ENCODE results near the gene CCDC18. TPM values are rescaled to one million over a fixed set of nuclear protein-coding genes. Genes with fewer than 3 reads are reported as not detected.

Gene CCDC18
- total RNA-seq, 1 experiment from 2014 or later, result 18.1 TPM

GRCh38 chr1:93143136-93143535 lies 37.4 kb upstream of the CCDC18 start:
- intact Hi-C loops (cut with micrococcal nuclease), result no loop called here
- H2AFZ ChIP-seq (ENCODE audit: low read depth, low read length, poor library complexity, severe bottlenecking), result no peak overlapping the region
- BruUV-seq (replicated peaks), result no TSS peak
- H3K79me2 ChIP-seq (ENCODE audit: insufficient read depth, low read length), result peaks cover 6% of the 10 kb centered on the region; the same call in 1 of the 2 replicates
- H3K27ac ChIP-seq (ENCODE audit: low read depth, low read length), result no peak overlapping the region
- ChIA-PET POLR2A (no interaction called here), RAD21 (ENCODE audit: low non-redundant PET in 1 of 2, low total read pairs in 2 of 2, uncharacterized antibody in 2 of 2, unreplicated experiment in 2 of 2) (no interaction called here), CTCF (no interaction called here)
- peaks cover 7 to 9% of the 10 kb centered on the region in 2 experiments for H3K36me3 ChIP-seq (ENCODE audit: control insufficient read depth in 1 of 2, insufficient read depth in 2 of 2, low read length in 2 of 2)
- no peak overlapping the region for H3K4me3 ChIP-seq (replicated peaks in 1 of 2; ENCODE audit: low read depth in 1 of 2, low read length in 2 of 2)
- TF ChIP-seq EZH2phosphoT487 (IDR thresholded peaks at IDR 0.05; ENCODE audit: borderline replicate concordance), result no peak
- no peak for TF ChIP-seq ELF1 (IDR thresholded peaks at IDR 0.05; ENCODE audit: borderline replicate concordance, low read depth)
- TF ChIP-seq EZH2 (IDR thresholded peaks at IDR 0.05), result no peak
- TF ChIP-seq JUND (IDR thresholded peaks at IDR 0.05), result no peak
- TF ChIP-seq SIN3A (IDR thresholded peaks at IDR 0.05; ENCODE audit: low read depth), result no peak
- no peak for TF ChIP-seq POLR2A (IDR thresholded peaks at IDR 0.05; ENCODE audit: borderline replicate concordance, extremely low read depth, insufficient read depth, insufficient read length)
- no peak for TF ChIP-seq POLR2AphosphoS5 (IDR thresholded peaks at IDR 0.05; ENCODE audit: low read depth, low read length)
- TF ChIP-seq TCF7L2 (IDR thresholded peaks at IDR 0.05; ENCODE audit: borderline replicate concordance, extremely low read depth, insufficient read depth, insufficient read length), result no peak
- no peak for TF ChIP-seq YY1 (IDR thresholded peaks at IDR 0.05; ENCODE audit: extremely low read depth, insufficient replicate concordance, low read depth, low read length)
- TF ChIP-seq CEBPB (IDR thresholded peaks at IDR 0.05; ENCODE audit: low read depth), result no peak
- no peak for TF ChIP-seq ZNF274 (IDR thresholded peaks at IDR 0.05; ENCODE audit: low read depth, low read length)
- TF ChIP-seq EGR1 (IDR thresholded peaks at IDR 0.05; ENCODE audit: low read depth), result no peak
- no peak for TF ChIP-seq CBX3 (IDR thresholded peaks at IDR 0.05; ENCODE audit: low read depth)
- no peak for TF ChIP-seq RAD21 (IDR thresholded peaks at IDR 0.05; ENCODE audit: low read depth)
- TF ChIP-seq FOSL1 (IDR thresholded peaks at IDR 0.05; ENCODE audit: low read depth), result no peak
- H4K20me1 ChIP-seq (ENCODE audit: insufficient read depth), result no peaks in the 10 kb centered on the region
- H3K9me3 ChIP-seq (ENCODE audit: control insufficient read depth in 1 of 2, insufficient read depth in 1 of 2, low read depth in 1 of 2, low read length in 2 of 2), result no peaks in the 10 kb centered on the region
- no peak overlapping the region for H3K9ac ChIP-seq (ENCODE audit: low read length)
- H3K9me2 ChIP-seq (ENCODE audit: insufficient read depth), result no peaks in the 10 kb centered on the region
- no peaks in the 10 kb centered on the region for H3K27me3 ChIP-seq (ENCODE audit: insufficient read depth, low read length)
- H3K4me1 ChIP-seq (ENCODE audit: control insufficient read depth in 1 of 2, insufficient read depth in 2 of 2, low read length in 2 of 2), result no peaks in the 10 kb centered on the region
- H3K4me2 ChIP-seq (ENCODE audit: low read length), result no peak overlapping the region
- ATAC-seq (no peak), DNase-seq (ENCODE audit: low read depth, low spot score) (no peak)

Data from HCT116 (cell line).